ENCODE measurements around the gene ADAT2. TPM values are rescaled to one million over a fixed set of nuclear protein-coding genes. Genes with fewer than 3 reads are reported as not detected.

Gene ADAT2
- total RNA-seq, 1 experiment from 2014 or later = 9.9 TPM

DNA sequence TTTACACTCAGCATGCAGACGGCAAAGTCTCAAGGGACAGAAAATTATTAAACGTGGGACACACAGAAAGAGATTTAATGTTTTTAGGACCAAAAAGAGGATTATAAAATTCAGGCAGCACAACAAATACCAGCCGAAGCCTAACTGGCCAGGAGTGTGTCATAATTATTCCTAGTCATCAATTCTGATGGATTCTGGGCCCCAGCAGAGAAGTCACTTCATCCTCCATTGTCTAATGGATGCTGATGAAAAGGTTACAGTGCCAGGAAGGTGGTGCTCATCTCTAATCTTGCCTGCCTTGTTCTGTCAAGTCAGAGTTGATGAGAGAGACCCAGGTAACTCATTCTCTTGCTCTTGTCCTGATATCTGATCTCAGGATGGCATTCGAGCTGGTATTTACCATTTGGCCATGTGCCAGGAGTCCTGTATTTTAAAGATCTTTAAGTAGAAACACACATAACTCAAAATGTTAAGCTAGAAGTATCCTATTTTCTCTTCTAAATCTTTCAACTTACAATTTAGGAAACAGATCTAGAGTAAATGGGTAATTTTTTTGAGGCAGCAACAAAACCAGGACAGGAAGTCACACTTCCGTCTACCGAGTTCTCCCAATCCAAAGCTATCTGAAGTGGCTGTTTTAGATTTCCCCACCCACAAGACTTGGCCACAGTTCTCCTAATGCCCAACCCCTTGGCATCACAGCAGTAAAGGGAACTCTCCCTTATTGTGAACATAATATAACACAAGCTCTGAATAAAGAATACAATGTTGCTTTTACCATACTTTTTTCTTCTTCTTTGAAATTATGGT, 50.0 kb downstream of the ADAT2 start:
- Mint-ChIP-seq H3K27ac (ENCODE audit: unreplicated experiment) (no peak overlapping the region), H3K9me3 (ENCODE audit: low read depth, unreplicated experiment) (no peaks in the 10 kb centered on the region), H3K4me3 (ENCODE audit: low read depth, unreplicated experiment) (no peak overlapping the region), H3K4me1 (ENCODE audit: low read depth, unreplicated experiment) (peaks cover 58% of the 10 kb centered on the region), H3K36me3 (ENCODE audit: insufficient read depth, unreplicated experiment) (peaks cover 6% of the 10 kb centered on the region), H3K27me3 (ENCODE audit: unreplicated experiment) (no peaks in the 10 kb centered on the region)
- intact Hi-C loops (cut with micrococcal nuclease; ENCODE audit: unreplicated experiment) = no loop called here
- CTCF ChIA-PET = interaction anchor here (0.7 kb wide), 1 partner anchor 25 kb away, joined by 4 read pairs; no protein-coding TSS in a partner anchor
- TF ChIP-seq, protein P1, sequence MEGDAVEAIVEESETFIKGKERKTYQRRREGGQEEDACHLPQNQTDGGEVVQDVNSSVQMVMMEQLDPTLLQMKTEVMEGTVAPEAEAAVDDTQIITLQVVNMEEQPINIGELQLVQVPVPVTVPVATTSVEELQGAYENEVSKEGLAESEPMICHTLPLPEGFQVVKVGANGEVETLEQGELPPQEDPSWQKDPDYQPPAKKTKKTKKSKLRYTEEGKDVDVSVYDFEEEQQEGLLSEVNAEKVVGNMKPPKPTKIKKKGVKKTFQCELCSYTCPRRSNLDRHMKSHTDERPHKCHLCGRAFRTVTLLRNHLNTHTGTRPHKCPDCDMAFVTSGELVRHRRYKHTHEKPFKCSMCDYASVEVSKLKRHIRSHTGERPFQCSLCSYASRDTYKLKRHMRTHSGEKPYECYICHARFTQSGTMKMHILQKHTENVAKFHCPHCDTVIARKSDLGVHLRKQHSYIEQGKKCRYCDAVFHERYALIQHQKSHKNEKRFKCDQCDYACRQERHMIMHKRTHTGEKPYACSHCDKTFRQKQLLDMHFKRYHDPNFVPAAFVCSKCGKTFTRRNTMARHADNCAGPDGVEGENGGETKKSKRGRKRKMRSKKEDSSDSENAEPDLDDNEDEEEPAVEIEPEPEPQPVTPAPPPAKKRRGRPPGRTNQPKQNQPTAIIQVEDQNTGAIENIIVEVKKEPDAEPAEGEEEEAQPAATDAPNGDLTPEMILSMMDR (IDR thresholded peaks at IDR 0.05; ENCODE audit: unreplicated experiment) = no peak
- no peak for DNase-seq
- no TSS peak for BruUV-seq (replicated peaks)

DNA sequence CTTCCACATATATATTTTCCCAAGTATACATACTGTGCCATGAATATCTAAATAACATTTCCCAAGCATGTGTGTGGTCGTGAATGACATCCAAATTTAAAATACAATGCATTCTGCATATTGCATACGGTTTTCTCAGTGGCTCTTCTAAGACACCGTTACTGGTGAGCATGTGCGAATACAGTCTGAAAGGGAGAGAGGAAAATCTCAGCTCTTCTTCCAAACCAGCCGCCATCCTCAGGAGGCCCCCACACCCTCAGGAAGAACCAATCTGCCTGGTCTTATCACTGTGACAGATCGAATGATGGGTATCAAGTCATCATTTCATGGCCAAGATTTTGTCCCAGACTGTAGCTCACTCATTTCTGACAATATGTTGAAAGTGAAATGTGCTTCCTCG, 50.7 kb downstream of the ADAT2 start:
- Mint-ChIP-seq H3K27me3 (ENCODE audit: unreplicated experiment) (no peaks in the 10 kb centered on the region), H3K4me1 (ENCODE audit: low read depth, unreplicated experiment) (peaks cover 58% of the 10 kb centered on the region), H3K36me3 (ENCODE audit: insufficient read depth, unreplicated experiment) (peaks cover 6% of the 10 kb centered on the region), H3K9me3 (ENCODE audit: low read depth, unreplicated experiment) (no peaks in the 10 kb centered on the region), H3K27ac (ENCODE audit: unreplicated experiment) (no peak overlapping the region), H3K4me3 (ENCODE audit: low read depth, unreplicated experiment) (no peak overlapping the region)
- CTCF ChIA-PET = no interaction called here
- TF ChIP-seq, protein P1 (IDR thresholded peaks at IDR 0.05; ENCODE audit: unreplicated experiment) = no peak
- DNase-seq = no peak
- BruUV-seq (replicated peaks) = no TSS peak
- intact Hi-C loops (cut with micrococcal nuclease; ENCODE audit: unreplicated experiment) = no loop called here

DNA sequence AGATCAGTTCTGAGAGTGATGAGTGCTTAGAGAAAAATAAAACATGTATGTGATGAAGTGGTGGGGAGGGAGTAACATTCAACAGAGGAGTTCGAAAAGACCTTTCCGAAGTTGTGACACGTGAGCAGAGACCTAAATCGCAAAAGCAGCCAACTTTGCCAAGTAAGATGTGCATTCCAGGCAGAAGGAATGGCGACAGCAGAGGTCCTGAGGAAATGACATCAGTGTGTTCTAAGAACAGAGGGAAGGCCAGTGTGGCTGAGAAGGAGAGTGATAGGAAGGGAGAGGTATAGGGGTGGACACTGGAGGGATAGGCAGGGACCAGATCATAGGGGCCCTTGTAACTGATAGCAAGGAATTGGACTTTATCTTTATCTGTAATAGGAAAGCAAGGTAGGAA, 51.3 kb downstream of the ADAT2 start:
- peak overlapping the region; percentile 79 for H3K27ac Mint-ChIP-seq (ENCODE audit: unreplicated experiment)
- no TSS peak for BruUV-seq (replicated peaks)
- peaks cover 6% of the 10 kb centered on the region for H3K36me3 Mint-ChIP-seq (ENCODE audit: insufficient read depth, unreplicated experiment)
- no peak for DNase-seq
- TF ChIP-seq, protein P1 (IDR thresholded peaks at IDR 0.05; ENCODE audit: unreplicated experiment) = no peak
- H3K9me3 Mint-ChIP-seq (ENCODE audit: low read depth, unreplicated experiment) = no peaks in the 10 kb centered on the region
- H3K4me3 Mint-ChIP-seq (ENCODE audit: low read depth, unreplicated experiment) = no peak overlapping the region
- no peaks in the 10 kb centered on the region for H3K27me3 Mint-ChIP-seq (ENCODE audit: unreplicated experiment)
- intact Hi-C loops (cut with micrococcal nuclease; ENCODE audit: unreplicated experiment) = no loop called here
- CTCF ChIA-PET = no interaction called here
- peaks cover 58% of the 10 kb centered on the region for H3K4me1 Mint-ChIP-seq (ENCODE audit: low read depth, unreplicated experiment)

DNA sequence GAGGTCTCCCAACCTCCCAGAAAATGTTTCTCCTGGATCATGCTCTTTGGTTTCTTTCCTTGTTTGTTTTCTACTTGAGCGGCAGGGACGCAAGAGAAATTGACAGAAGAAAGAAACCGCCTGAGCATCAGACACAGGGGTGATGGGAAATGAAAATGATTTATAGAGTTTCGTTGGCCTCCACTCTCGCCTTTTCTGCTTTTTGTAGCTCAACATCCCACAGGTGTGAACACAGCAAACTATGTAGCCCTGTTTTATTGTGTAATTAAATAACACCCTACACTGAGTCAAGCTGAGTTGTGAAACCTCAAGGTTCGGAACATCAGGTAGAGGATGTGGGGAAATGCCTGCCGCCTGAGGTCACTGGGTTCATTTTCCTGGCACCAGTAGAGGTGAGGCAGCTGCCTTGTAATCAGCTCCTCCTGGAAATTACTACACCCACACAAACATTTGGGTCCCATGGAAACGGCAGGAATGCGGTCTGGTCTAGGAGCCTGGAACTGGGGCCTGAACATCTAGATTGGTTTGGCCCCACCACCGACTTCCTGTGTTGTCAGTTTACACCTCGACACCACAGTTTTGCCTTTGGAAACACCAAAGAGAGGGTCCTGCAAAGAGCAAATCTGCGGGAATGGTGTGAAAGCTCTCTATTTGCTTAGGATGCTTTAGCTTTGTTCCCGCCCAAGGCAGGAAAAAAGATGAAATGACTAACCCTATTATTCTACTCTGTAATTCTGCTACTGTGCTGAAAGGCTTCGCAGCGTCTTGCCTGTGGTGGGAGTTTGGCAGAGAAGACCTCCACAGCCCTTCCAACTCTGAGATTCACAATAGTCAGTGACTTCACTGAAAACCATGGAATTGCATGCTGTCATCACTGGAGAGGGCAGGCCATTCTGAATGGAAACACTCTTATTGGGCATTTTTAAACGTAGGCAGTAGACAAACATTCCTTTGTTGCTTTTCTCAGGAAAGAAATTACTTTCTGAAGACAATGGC, 53.0 kb downstream of the ADAT2 start:
- Mint-ChIP-seq H3K27me3 (ENCODE audit: unreplicated experiment) (no peaks in the 10 kb centered on the region), H3K27ac (ENCODE audit: unreplicated experiment) (peak overlapping the region; percentile 93), H3K4me3 (ENCODE audit: low read depth, unreplicated experiment) (no peak overlapping the region), H3K9me3 (ENCODE audit: low read depth, unreplicated experiment) (no peaks in the 10 kb centered on the region), H3K4me1 (ENCODE audit: low read depth, unreplicated experiment) (peaks cover 58% of the 10 kb centered on the region), H3K36me3 (ENCODE audit: insufficient read depth, unreplicated experiment) (peaks cover 6% of the 10 kb centered on the region)
- intact Hi-C loops (cut with micrococcal nuclease; ENCODE audit: unreplicated experiment) = no loop called here
- CTCF ChIA-PET = interaction anchor here (0.7 to 0.8 kb wide), 3 partner anchors 9 to 28 kb away, joined by 3 read pairs; no protein-coding TSS in a partner anchor
- BruUV-seq (replicated peaks) = no TSS peak
- TF ChIP-seq, protein P1 (IDR thresholded peaks at IDR 0.05; ENCODE audit: unreplicated experiment) = no peak
- DNase-seq = peak; percentile 83

Data from Calu3 (cell line).